Central memory CD4-positive, alpha-beta T cell (primary cell): ENCODE measurements around the gene PCSK9.
"Not testable (repeated sequence)": the region's sequence is repeated elsewhere in the genome, so short reads cannot be mapped to it uniquely, and the experiment has no call there.

ENCODE experiments used
- DNase-seq: peaks from one replicate; pipeline ENCODE4 v3.0.0; 2022

PCSK9 gene

DNA sequence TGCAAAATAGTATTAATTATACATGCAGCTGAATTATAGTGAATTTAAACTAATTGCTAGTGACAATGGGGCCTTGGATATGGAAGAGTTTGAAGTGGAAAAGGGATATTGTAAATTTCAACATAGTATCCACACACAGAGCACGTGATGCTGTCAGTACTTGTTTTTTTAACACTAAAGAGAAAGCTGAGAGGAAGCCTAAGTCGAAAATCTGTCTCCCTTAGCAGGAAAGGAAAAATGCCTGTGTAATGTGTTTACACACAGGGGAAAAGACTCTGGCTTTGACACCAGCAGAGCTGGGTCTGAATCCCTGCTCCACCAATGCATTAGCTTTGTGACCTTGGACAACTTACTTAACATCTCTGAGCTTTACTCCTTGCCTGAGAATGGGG, 42.6 kb downstream of the PCSK9 start:
- DNase-seq: no peak

DNA sequence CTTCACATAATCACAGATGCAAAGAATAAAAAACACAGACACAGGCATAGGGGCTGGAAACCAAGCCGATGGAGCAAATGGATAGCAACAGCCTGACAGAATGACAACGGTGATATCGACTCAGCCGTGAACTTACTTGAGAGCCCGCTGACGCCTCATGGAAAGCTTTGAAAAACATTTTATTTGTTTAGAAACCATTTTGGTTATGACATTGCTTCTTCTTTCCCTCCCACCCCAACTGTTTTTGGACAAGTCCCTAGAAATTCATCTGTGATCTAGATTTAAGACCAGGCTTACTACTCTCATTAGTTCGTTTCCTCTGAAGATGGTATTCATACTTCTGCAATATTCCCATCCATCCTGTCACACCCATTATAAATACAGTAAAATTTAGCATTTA, 44.9 kb downstream of the PCSK9 start:
- DNase-seq: no peak

DNA sequence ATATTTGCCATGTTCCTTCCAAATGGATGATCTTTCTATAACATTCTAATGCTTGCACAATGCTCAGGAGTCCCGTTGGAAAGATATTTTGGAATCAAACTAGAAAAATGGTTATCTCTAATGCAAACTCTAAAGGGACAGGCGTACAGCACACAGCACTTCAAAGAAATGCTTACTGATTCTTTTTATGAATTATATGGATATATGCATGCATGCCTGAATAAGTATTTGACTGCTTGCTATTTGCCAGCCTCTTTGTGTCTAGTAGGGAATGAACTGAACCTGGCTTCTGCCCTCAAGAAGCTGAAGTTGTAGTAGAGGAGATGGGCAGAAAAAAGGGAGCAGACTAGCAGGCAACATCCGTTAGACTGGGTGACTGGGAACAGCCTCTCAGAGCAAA, 48.1 kb downstream of the PCSK9 start:
- DNase-seq: no peak

DNA sequence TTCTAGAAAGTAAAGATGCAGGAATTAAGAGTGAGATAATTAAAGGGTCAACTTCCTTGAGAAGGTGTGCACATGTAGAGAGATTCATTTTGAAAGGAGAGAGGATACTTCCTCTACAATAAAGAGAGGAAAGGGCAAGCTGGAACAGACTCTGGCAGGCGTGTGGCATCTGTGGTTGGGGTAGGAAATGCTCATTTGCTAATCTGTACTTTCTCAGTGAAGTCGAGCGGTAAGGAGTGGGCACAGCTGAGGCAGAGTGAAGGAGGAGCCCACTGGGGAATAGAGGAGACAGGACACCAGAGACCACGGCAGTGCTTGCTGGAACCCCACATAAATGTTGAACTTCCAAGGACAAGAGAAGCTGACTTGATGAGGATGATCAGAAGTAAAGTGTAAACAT, 49.1 kb downstream of the PCSK9 start:
- DNase-seq: no peak

DNA sequence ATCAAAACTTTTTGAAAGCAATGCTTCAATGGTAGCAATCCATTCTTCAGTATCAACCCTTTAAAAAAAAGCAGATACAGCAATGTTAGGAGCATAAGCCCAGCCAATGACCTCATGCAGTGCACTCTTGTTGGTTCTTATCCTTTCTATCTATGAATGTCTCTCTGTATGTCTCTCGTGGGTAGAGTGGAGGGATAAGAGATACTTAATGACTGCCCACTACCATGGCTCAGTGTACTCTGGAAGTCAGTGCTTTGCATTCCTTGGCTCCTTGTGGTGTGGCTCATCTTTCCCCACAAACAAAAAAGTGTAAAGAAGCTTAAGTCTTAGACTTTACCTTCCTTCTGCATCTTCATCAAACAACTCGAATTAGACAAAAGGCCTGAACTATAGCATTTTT, 50.3 kb downstream of the PCSK9 start:
- DNase-seq: no peak

DNA sequence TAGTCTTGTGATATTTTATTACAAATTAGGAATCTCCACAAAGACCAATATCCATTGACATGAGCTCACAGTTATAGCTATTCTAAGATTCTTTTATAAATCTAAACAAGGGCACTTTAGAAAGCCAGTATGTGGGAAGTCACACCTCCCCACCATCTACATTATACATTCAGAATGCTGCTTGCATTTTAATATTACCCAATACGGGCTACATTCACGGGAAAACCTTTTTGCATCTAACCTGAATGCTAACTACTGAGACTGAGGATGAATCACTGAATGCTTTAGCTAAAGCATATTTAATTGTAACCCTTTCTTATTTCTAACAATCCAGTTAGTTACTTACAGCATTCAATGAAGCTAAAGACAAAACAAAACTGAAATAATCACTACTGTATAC, 53.1 kb downstream of the PCSK9 start:
- no peak for DNase-seq

DNA sequence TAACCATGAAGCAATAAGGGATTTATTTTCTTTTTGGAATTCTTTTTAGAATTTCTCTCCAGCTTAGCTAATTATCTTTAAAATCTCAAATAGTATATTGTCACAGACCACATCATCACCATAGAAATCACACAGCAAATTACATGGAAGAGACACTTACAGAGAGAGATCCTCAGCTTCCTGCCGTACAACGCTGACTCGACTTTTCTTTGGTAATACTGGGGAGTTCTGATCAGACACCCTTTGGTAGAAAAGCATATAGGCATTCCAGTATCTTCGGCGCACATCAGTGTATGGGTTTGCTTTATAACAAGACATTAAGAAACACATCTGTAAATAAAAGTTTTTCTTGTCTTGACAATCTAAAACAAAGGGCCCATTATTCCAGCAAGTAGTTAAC, 55.7 kb downstream of the PCSK9 start:
- no peak for DNase-seq

DNA sequence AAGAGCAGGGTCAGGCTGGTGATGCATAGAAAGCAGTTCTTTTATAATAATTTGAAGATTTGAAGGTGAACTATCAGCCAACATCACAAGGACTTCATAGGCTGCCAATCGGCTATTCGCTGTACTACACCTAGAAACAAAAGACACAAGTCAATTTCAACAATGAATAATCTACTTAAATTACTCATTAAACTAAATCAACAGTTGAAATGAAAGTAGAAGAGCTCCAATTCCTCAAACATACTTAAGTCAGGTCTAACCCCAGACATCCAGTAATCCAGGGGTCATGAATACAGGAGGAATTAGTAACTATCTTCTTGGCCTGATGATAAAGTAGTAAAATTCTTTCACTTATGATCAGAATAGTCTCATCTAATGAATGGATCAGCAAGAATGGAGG, 64.5 kb downstream of the PCSK9 start:
- no peak for DNase-seq

DNA sequence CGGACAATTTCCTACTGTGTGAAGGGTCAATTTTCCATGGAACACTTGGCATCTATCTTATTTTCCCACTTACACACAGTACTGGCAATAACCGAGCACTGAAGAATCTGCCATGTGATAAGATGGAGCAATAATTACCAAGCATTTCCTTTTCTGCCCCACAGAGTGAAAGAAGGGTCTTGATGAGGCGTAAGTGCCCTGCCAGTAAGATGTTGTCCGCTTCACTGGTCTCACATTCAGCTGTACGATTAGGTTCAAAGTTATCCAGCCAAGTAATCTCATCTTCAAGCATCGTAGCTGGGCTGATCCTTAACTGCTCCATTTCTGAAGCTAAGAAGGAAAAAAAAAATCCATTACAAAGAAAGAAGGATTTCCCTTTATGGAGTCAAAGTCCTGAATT, 67.8 kb downstream of the PCSK9 start:
- no peak for DNase-seq

DNA sequence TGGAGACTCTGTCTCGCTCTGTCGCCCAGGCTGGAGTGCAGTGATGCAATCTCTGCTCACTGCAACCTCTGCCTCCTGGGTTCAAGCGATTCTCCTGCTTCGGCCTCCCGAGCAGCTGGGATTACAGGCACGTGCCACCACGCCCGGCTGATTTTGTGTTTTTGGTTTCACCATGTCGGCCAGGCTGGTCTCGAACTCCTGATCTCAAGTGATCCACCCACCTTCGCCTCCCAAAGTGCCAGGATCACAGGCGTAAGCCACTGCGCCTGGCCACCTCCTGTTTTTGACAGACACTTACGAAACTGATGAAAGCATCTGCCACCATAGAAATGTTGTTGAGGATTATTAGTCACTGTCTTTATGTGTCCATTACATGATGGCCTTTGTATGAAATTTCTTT, 69.7 kb downstream of the PCSK9 start:
- DNase-seq: not testable (repeated sequence)
